Neuronal stem cell (in vitro differentiated cells): ENCODE results near the gene DCLK1.

Experiments used
- DNase-seq: peaks from one replicate; pipeline ENCODE4 v3.0.0-alpha.2; 2013; ENCODE audit warnings: low spot score
- H2AFZ ChIP-seq: one replicate; pipeline ENCODE4 v1.6.1; 2013; ENCODE audit warnings: mild to moderate bottlenecking, low read length, inconsistent platforms
- H2AK5ac ChIP-seq: 2 replicates; pipeline ENCODE4 v1.6.1; 2013; ENCODE audit warnings: low read depth, mild to moderate bottlenecking, inconsistent platforms, low read length, moderate library complexity, mixed read lengths
- H2BK120ac ChIP-seq: 2 replicates; pipeline ENCODE4 v1.6.1; 2013; ENCODE audit warnings: low read depth, mild to moderate bottlenecking, inconsistent platforms, low read length, moderate library complexity, mixed read lengths
- H2BK12ac ChIP-seq: one replicate; pipeline ENCODE4 v1.6.1; 2013; ENCODE audit warnings: low read length, inconsistent platforms
- H2BK15ac ChIP-seq: 2 replicates; pipeline ENCODE4 v1.6.1; 2013; ENCODE audit warnings: mild to moderate bottlenecking, low read length, inconsistent platforms, mixed read lengths
- H2BK5ac ChIP-seq: one replicate; pipeline ENCODE4 v1.6.1; 2013; ENCODE audit warnings: inconsistent platforms, mild to moderate bottlenecking, low read length, moderate library complexity
- H3K14ac ChIP-seq: one replicate; pipeline ENCODE4 v1.6.1; 2013; ENCODE audit warnings: low read length, inconsistent platforms
- H3K18ac ChIP-seq: 2 replicates; pipeline ENCODE4 v1.6.1; 2013; ENCODE audit warnings: low read length, inconsistent platforms
- H3K23ac ChIP-seq: 2 replicates; pipeline ENCODE4 v1.6.1; 2013; ENCODE audit warnings: low read depth, mild to moderate bottlenecking, mixed read lengths, low read length, inconsistent platforms; ENCODE audit not compliant: poor library complexity
- H3K27ac ChIP-seq: replicated peaks from 3 replicates; pipeline ENCODE4 v1.5.1; 2013; ENCODE audit warnings: low read length, inconsistent platforms
- H3K27me3 ChIP-seq, 3 experiments: 2 replicates each; pipeline ENCODE4 v1.6.1; 2013; ENCODE audit warnings: low read length in 3 of 3, mild to moderate bottlenecking in 2 of 3, inconsistent platforms in 1 of 3, low read depth in 1 of 3, mixed read lengths in 1 of 3, moderate library complexity in 1 of 3; ENCODE audit not compliant: control insufficient read depth in 3 of 3, insufficient read depth in 3 of 3
- H3K36me3 ChIP-seq, 2 donors: replicated peaks in 1 of 2; 2 replicates each; pipeline ENCODE4 v1.6.1; 2013; ENCODE audit warnings: low read length in 2 of 2; ENCODE audit not compliant: control insufficient read depth in 2 of 2, insufficient read depth in 2 of 2
- H3K4ac ChIP-seq: 2 replicates; pipeline ENCODE4 v1.6.1; 2013; ENCODE audit warnings: inconsistent platforms, mild to moderate bottlenecking, low read length, moderate library complexity
- H3K4me1 ChIP-seq, 2 donors: 1 replicate in 1 of 2; 2 replicates in 1 of 2; pipeline ENCODE4 v1.6.1; 2013; ENCODE audit warnings: low read length in 2 of 2, low read depth in 1 of 2; ENCODE audit not compliant: control insufficient read depth in 2 of 2, insufficient read depth in 1 of 2
- H3K4me2 ChIP-seq: one replicate; pipeline ENCODE4 v1.6.1; 2013; ENCODE audit warnings: mild to moderate bottlenecking, low read length, inconsistent platforms; ENCODE audit not compliant: insufficient read depth, poor library complexity, severe bottlenecking
- H3K4me3 ChIP-seq, 2 donors: 2 replicates each; pipeline ENCODE4 v1.5.1; 2013; ENCODE audit warnings: low read length in 2 of 2, mild to moderate bottlenecking in 2 of 2, inconsistent platforms in 1 of 2, moderate library complexity in 1 of 2
- H3K79me1 ChIP-seq: one replicate; pipeline ENCODE4 v1.6.1; 2013; ENCODE audit warnings: low read depth, mild to moderate bottlenecking, inconsistent platforms, low read length, moderate library complexity
- H3K9ac ChIP-seq: one replicate; pipeline ENCODE4 v1.6.1; 2013; ENCODE audit warnings: mild to moderate bottlenecking, low read depth, low read length, inconsistent platforms; ENCODE audit not compliant: poor library complexity
- H3K9me3 ChIP-seq, 2 donors: replicated peaks in 1 of 2; 2 replicates each; pipeline versions ENCODE3 to v1.6.1; 2013; ENCODE audit warnings: low read length in 2 of 2, mild to moderate bottlenecking in 2 of 2, inconsistent platforms in 1 of 2, low read depth in 1 of 2, mixed read lengths in 1 of 2, moderate library complexity in 1 of 2; ENCODE audit not compliant: control insufficient read depth in 2 of 2, insufficient read depth in 1 of 2
- H4K8ac ChIP-seq: one replicate; pipeline ENCODE4 v1.6.1; 2013; ENCODE audit warnings: low read depth, mild to moderate bottlenecking, inconsistent platforms, low read length, moderate library complexity
- H4K91ac ChIP-seq: one replicate; pipeline ENCODE4 v1.6.1; 2013; ENCODE audit warnings: low read length, low read depth, mild to moderate bottlenecking, inconsistent platforms; ENCODE audit not compliant: poor library complexity
- WGBS, 2 donors: extraction: QIAGEN DNeasy Blood & Tissue Kit; methylation state at CpG; one replicate each; pipeline ENCODE4 v1.1.7; 2013; ENCODE audit warnings: missing lambda C conversion rate in 2 of 2, mixed read lengths in 1 of 2; ENCODE audit not compliant: insufficient read length in 2 of 2, insufficient replicate concordance in 1 of 2; ENCODE audit errors: extremely low coverage in 2 of 2; 5-methylcytosine and 5-hydroxymethylcytosine counted together

DCLK1 gene

GRCh38 chr13:35766663-35767062, 364.5 kb downstream of the DCLK1 start:
- Histone ChIP-seq H3K4me1 (peaks cover 0 to 8% of the 10 kb centered on the region in 2 donors), H3K9ac (no peak overlapping the region), H3K4me3 (no peak overlapping the region), H2AK5ac (no peak overlapping the region), H3K14ac (no peak overlapping the region), H3K27me3 (no peaks in the 10 kb centered on the region), H3K9me3 (peaks cover 0 to 8% of the 10 kb centered on the region in 2 donors), H3K18ac (no peak overlapping the region), H3K79me1 (no peaks in the 10 kb centered on the region), H2BK120ac (no peak overlapping the region), H2AFZ (no peak overlapping the region), H2BK5ac (no peak overlapping the region), H3K23ac (no peak overlapping the region), H3K4ac (no peak overlapping the region), H2BK12ac (no peak overlapping the region), H4K8ac (no peak overlapping the region), H4K91ac (no peak overlapping the region), H3K36me3 (peaks cover 0 to 2% of the 10 kb centered on the region in 2 donors), H2BK15ac (no peak overlapping the region), H3K4me2 (no peak overlapping the region), H3K27ac (no peak overlapping the region)
- DNase-seq: no peak
- no CpG with 5 or more reads among the region's 2 CpGs for WGBS, 2 donors

- H3K9me3 ChIP-seq: peaks cover 0 to 14% of the 10 kb centered on the region in 2 donors
- no peak overlapping the region for H2BK12ac ChIP-seq
- H2BK5ac ChIP-seq: no peak overlapping the region
- peaks cover 3% of the 10 kb centered on the region for H3K79me1 ChIP-seq
- no CpG with 5 or more reads among the region's 11 CpGs for WGBS, 2 donors
- peaks cover 0 to 4% of the 10 kb centered on the region in 2 donors for H3K36me3 ChIP-seq
- H2AK5ac ChIP-seq: no peak overlapping the region
- no peak overlapping the region for H2BK120ac ChIP-seq
- no peak overlapping the region for H3K9ac ChIP-seq
- no peaks in the 10 kb centered on the region for H3K27me3 ChIP-seq
- H3K4me2 ChIP-seq: no peak overlapping the region
- no peak for DNase-seq
- no peak overlapping the region for H3K4ac ChIP-seq
- H3K14ac ChIP-seq: no peak overlapping the region
- no peak overlapping the region for H2AFZ ChIP-seq
- peaks cover 0 to 8% of the 10 kb centered on the region in 2 donors for H3K4me1 ChIP-seq
- no peak overlapping the region for H3K4me3 ChIP-seq
- H3K18ac ChIP-seq: peak overlapping the region; percentile 32
- H4K8ac ChIP-seq: no peak overlapping the region
- peak overlapping the region; percentile 9 for H3K27ac ChIP-seq
- no peak overlapping the region for H2BK15ac ChIP-seq
- no peak overlapping the region for H3K23ac ChIP-seq
- no peak overlapping the region for H4K91ac ChIP-seq
These were observed 365.2 kb downstream of the DCLK1 start for GRCh38 chr13:35765941-35766340.

GRCh38 chr13:35765366-35765765, 365.8 kb downstream of the DCLK1 start:
- Histone ChIP-seq H2BK120ac (no peak overlapping the region), H2AK5ac (no peak overlapping the region), H3K36me3 (peaks cover 0 to 4% of the 10 kb centered on the region in 2 donors), H4K8ac (no peak overlapping the region), H2BK12ac (no peak overlapping the region), H3K79me1 (peaks cover 3% of the 10 kb centered on the region), H2AFZ (peak overlapping the region; percentile 45), H3K9ac (no peak overlapping the region), H3K27ac (peak overlapping the region; percentile 9), H2BK5ac (no peak overlapping the region), H3K4me1 (peaks cover 0 to 8% of the 10 kb centered on the region in 2 donors), H3K4ac (no peak overlapping the region), H4K91ac (no peak overlapping the region), H2BK15ac (no peak overlapping the region), H3K4me3 (no peak overlapping the region), H3K23ac (no peak overlapping the region), H3K4me2 (no peak overlapping the region), H3K27me3 (no peaks in the 10 kb centered on the region), H3K9me3 (peaks cover 0 to 14% of the 10 kb centered on the region in 2 donors), H3K18ac (no peak overlapping the region), H3K14ac (no peak overlapping the region)
- WGBS, 2 donors: no CpG with 5 or more reads among the region's 5 CpGs
- no peak for DNase-seq

- no peak overlapping the region for H2AFZ ChIP-seq
- no peak overlapping the region for H3K4me2 ChIP-seq
- H3K36me3 ChIP-seq: peaks cover 0 to 4% of the 10 kb centered on the region in 2 donors
- no peak overlapping the region for H4K8ac ChIP-seq
- H3K79me1 ChIP-seq: peaks cover 3% of the 10 kb centered on the region
- H3K14ac ChIP-seq: no peak overlapping the region
- no peak overlapping the region for H2BK120ac ChIP-seq
- no peaks in the 10 kb centered on the region for H3K27me3 ChIP-seq
- H3K4ac ChIP-seq: no peak overlapping the region
- H2BK12ac ChIP-seq: no peak overlapping the region
- no peak for DNase-seq
- H3K27ac ChIP-seq: no peak overlapping the region
- H3K9me3 ChIP-seq: peaks cover 0 to 14% of the 10 kb centered on the region in 2 donors
- no peak overlapping the region for H2AK5ac ChIP-seq
- no peak overlapping the region for H2BK15ac ChIP-seq
- peaks cover 0 to 8% of the 10 kb centered on the region in 2 donors for H3K4me1 ChIP-seq
- H3K4me3 ChIP-seq: no peak overlapping the region
- H4K91ac ChIP-seq: no peak overlapping the region
- H3K9ac ChIP-seq: no peak overlapping the region
- H3K23ac ChIP-seq: no peak overlapping the region
- H3K18ac ChIP-seq: no peak overlapping the region
- H2BK5ac ChIP-seq: no peak overlapping the region
- WGBS, 2 donors: no CpG with 5 or more reads among the region's 4 CpGs
These were observed 366.7 kb downstream of the DCLK1 start for GRCh38 chr13:35764326-35765015.
